ENCODE data around the gene ZFYVE9. TPM values are rescaled to one million over a fixed set of nuclear protein-coding genes. Genes with fewer than 3 reads are reported as not detected.

Gene ZFYVE9
- total and polyA plus RNA-seq, 9 of the 15 experiments (the other 6 are each of a cell fraction or from before 2014, with no cell fraction given): 0.52 to 14.4 (median 8.9) TPM

DNA sequence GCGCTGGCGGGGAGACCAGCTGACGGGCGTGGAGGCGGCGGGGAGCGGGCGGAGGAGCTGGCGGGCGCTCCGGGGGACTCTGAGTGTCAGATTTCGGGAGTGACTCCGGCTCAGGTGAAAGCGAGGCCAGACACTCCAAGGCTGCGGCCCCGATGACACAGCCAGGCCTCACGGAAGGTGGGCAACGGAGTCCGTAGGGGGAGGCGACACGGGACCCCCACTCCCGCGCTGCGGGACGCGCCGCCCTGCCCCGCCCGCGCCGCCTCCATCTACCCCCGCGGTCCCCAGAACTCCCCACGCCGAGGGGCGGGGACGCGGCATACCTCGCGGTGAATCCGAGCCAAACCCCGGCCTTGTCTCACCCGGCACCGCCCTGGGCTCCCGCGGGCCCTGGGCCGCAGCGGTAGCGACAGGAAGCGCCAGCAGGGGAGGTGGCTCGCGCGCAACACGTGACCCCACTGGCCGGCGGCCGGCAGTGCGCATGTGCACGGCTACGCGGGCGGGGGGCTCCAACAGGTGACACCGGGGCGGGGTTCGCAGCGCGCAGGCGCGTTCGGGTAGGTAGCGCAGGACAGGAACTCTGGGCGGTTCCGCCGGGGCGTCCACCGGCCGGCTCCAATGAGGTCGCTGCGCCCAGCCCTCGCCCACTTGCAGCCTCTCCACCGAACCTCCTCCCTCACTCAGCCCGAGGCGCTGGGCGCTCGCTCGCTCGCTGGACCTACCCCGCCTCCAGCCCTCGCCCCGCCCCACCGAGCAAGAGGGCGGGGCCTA lies 224.0 kb downstream of the ZFYVE9 start, which contains the start of gene CC2D1B (continued):
- TF ChIP-seq, protein P1, sequence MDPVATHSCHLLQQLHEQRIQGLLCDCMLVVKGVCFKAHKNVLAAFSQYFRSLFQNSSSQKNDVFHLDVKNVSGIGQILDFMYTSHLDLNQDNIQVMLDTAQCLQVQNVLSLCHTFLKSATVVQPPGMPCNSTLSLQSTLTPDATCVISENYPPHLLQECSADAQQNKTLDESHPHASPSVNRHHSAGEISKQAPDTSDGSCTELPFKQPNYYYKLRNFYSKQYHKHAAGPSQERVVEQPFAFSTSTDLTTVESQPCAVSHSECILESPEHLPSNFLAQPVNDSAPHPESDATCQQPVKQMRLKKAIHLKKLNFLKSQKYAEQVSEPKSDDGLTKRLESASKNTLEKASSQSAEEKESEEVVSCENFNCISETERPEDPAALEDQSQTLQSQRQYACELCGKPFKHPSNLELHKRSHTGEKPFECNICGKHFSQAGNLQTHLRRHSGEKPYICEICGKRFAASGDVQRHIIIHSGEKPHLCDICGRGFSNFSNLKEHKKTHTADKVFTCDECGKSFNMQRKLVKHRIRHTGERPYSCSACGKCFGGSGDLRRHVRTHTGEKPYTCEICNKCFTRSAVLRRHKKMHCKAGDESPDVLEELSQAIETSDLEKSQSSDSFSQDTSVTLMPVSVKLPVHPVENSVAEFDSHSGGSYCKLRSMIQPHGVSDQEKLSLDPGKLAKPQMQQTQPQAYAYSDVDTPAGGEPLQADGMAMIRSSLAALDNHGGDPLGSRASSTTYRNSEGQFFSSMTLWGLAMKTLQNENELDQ (CRISPR knock-in tag; IDR thresholded peaks at IDR 0.05; ENCODE audit: borderline replicate concordance): peak; percentile 90
- TF ChIP-seq FOXK2 (conservative IDR thresholded peaks at IDR 0.05 in 1 of 2, IDR thresholded peaks at IDR 0.05 in 1 of 2; ENCODE audit: low read depth in 2 of 2) (peak; percentile 37 to 57; a peak in 2 of 4 replicates), PHF8 (IDR thresholded peaks at IDR 0.05; ENCODE audit: borderline replicate concordance, low read length) (peak; percentile 71; the same call in 1 of the 2 replicates), NFIC (IDR thresholded peaks at IDR 0.05) (peak; percentile 63), RBM34 (IDR thresholded peaks at IDR 0.05; ENCODE audit: borderline replicate concordance, insufficient read depth, low read length) (peak; percentile 93; the same call in 1 of the 2 replicates), CREM (IDR thresholded peaks at IDR 0.05; ENCODE audit: low read depth) (peak; percentile 74), TAF1 (IDR thresholded peaks at IDR 0.05; ENCODE audit: control insufficient read depth, extremely low read depth, insufficient read depth, low read length, severe bottlenecking) (peak; percentile 78), MCM2 (IDR thresholded peaks at IDR 0.05; ENCODE audit: low read depth) (no peak), RAD21 (CRISPR knock-in tag; conservative IDR thresholded peaks at IDR 0.05 in 1 of 2, IDR thresholded peaks at IDR 0.05 in 1 of 2) (peak in 1 of 2 experiments; percentile 15; a peak in 1 of 4 replicates), SMARCC2 (IDR thresholded peaks at IDR 0.05; ENCODE audit: low read depth) (no peak), AFF1 (IDR thresholded peaks at IDR 0.05; ENCODE audit: low read depth in 1 of 2, partially characterized antibody in 2 of 2) (no peak), POLR2B (IDR thresholded peaks at IDR 0.05; ENCODE audit: low read depth, partially characterized antibody) (peak; percentile 92), EGR1 (conservative IDR thresholded peaks at IDR 0.05) (peak; percentile 87), MTA1 (IDR thresholded peaks at IDR 0.05; ENCODE audit: borderline replicate concordance) (no peak)
- TF ChIP-seq, protein P2, sequence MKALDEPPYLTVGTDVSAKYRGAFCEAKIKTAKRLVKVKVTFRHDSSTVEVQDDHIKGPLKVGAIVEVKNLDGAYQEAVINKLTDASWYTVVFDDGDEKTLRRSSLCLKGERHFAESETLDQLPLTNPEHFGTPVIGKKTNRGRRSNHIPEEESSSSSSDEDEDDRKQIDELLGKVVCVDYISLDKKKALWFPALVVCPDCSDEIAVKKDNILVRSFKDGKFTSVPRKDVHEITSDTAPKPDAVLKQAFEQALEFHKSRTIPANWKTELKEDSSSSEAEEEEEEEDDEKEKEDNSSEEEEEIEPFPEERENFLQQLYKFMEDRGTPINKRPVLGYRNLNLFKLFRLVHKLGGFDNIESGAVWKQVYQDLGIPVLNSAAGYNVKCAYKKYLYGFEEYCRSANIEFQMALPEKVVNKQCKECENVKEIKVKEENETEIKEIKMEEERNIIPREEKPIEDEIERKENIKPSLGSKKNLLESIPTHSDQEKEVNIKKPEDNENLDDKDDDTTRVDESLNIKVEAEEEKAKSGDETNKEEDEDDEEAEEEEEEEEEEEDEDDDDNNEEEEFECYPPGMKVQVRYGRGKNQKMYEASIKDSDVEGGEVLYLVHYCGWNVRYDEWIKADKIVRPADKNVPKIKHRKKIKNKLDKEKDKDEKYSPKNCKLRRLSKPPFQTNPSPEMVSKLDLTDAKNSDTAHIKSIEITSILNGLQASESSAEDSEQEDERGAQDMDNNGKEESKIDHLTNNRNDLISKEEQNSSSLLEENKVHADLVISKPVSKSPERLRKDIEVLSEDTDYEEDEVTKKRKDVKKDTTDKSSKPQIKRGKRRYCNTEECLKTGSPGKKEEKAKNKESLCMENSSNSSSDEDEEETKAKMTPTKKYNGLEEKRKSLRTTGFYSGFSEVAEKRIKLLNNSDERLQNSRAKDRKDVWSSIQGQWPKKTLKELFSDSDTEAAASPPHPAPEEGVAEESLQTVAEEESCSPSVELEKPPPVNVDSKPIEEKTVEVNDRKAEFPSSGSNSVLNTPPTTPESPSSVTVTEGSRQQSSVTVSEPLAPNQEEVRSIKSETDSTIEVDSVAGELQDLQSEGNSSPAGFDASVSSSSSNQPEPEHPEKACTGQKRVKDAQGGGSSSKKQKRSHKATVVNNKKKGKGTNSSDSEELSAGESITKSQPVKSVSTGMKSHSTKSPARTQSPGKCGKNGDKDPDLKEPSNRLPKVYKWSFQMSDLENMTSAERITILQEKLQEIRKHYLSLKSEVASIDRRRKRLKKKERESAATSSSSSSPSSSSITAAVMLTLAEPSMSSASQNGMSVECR (CRISPR knock-in tag; IDR thresholded peaks at IDR 0.05): peak; percentile 87

Data from K562 (cell line).